Measurements from ENCODE around the gene FRMD4A. TPM values are rescaled to one million over a fixed set of nuclear protein-coding genes. Genes with fewer than 3 reads are reported as not detected.

Gene FRMD4A
- total and polyA plus RNA-seq, 2 of the 4 experiments (the other 2 are of a cell fraction): 30.3 to 68.8 TPM

DNA sequence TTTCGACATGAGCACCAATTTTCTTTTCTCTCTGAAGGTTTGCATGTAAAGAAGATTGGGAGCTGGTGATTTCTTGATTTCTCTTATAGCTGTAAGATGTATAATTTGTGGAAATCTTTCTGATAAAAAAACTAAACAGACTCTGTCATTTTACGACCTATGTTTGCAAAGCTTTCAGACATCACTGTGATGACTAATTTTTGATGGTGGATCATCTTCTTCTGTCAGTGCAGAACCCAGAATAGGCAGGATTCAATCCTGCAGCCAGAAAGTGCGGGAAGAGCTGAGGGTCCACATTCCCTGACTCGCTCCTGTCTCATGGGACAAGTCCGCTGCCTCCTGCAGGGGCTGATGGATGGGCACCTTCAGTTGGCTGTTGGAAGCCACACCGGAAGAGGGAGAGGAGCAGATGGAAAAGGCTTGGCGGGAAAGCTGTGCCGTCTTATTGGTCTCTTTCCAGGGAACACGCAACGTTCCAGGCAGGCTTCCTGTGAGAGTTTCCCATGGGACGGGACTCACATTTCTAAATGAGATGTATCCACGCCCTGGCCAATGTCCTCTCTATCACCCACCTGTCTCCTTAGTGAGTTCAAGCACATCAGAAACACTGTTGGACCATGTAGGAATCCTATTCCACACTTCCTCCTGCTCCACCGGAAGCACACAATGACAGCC is 557.1 kb downstream of the FRMD4A start:
- TF ChIP-seq, protein P1, sequence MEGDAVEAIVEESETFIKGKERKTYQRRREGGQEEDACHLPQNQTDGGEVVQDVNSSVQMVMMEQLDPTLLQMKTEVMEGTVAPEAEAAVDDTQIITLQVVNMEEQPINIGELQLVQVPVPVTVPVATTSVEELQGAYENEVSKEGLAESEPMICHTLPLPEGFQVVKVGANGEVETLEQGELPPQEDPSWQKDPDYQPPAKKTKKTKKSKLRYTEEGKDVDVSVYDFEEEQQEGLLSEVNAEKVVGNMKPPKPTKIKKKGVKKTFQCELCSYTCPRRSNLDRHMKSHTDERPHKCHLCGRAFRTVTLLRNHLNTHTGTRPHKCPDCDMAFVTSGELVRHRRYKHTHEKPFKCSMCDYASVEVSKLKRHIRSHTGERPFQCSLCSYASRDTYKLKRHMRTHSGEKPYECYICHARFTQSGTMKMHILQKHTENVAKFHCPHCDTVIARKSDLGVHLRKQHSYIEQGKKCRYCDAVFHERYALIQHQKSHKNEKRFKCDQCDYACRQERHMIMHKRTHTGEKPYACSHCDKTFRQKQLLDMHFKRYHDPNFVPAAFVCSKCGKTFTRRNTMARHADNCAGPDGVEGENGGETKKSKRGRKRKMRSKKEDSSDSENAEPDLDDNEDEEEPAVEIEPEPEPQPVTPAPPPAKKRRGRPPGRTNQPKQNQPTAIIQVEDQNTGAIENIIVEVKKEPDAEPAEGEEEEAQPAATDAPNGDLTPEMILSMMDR (conservative IDR thresholded peaks at IDR 0.05; ENCODE audit: low read depth, low read length): no peak
- TF ChIP-seq RFX5 (IDR thresholded peaks at IDR 0.05; ENCODE audit: low read depth, low read length) (no peak), MAFK (IDR thresholded peaks at IDR 0.05; ENCODE audit: low read depth, low read length) (no peak), FOS (IDR thresholded peaks at IDR 0.05; ENCODE audit: low read depth, low read length) (no peak), BHLHE40 (IDR thresholded peaks at IDR 0.05; ENCODE audit: low read depth, low read length) (no peak), RAD21 (IDR thresholded peaks at IDR 0.05; ENCODE audit: low read length) (no peak)
- Histone ChIP-seq H3K23ac (ENCODE audit: low read depth, low read length) (no peak overlapping the region), H3K4ac (ENCODE audit: low read depth, low read length) (0 out of 2 replicates have a peak overlapping the region, but pooled peaks have one; percentile 8), H3K27me3 (ENCODE audit: control insufficient read depth, insufficient read depth, low read length) (no peaks in the 10 kb centered on the region), H3K18ac (ENCODE audit: low read depth, low read length) (no peak overlapping the region), H4K20me1 (ENCODE audit: insufficient read depth, low read length) (no peaks in the 10 kb centered on the region), H3K36me3 (ENCODE audit: control insufficient read depth, insufficient read depth, low read length) (peaks cover 6% of the 10 kb centered on the region), H3K27ac (ENCODE audit: insufficient read depth, low read length) (no peak overlapping the region), H2BK120ac (ENCODE audit: low read depth, low read length) (no peak overlapping the region), H2BK5ac (ENCODE audit: low read depth, low read length, poor library complexity, severe bottlenecking) (no peak overlapping the region), H3K4me1 (ENCODE audit: control insufficient read depth, insufficient read depth, low read length) (peaks cover 18% of the 10 kb centered on the region), H2AFZ (replicated peaks; ENCODE audit: low read length, poor library complexity) (no peak overlapping the region), H3K14ac (replicated peaks; ENCODE audit: low read depth, low read length) (no peak overlapping the region), H3K9me1 (ENCODE audit: insufficient read depth, low read length) (peaks cover 12% of the 10 kb centered on the region), H2AK9ac (replicated peaks; ENCODE audit: low read depth, low read length, poor library complexity) (no peak overlapping the region), H3K4me3 (ENCODE audit: insufficient read depth, low read depth, low read length) (no peak overlapping the region), H4K8ac (ENCODE audit: low read depth in 2 of 2, low read length in 2 of 2) (no peak overlapping the region), H2BK15ac (ENCODE audit: low read depth, low read length) (no peak overlapping the region), H3K9me3 (ENCODE audit: control insufficient read depth, insufficient read depth, low read length) (peaks cover 2% of the 10 kb centered on the region), H4K91ac (ENCODE audit: insufficient read depth, low read depth, low read length) (no peak overlapping the region), H2AK5ac (ENCODE audit: low read depth, low read length) (peak overlapping the region; percentile 3; the same call in 1 of the 2 replicates), H3K79me1 (ENCODE audit: low read depth in 1 of 2, low read length in 2 of 2) (peaks cover 30 to 73% of the 10 kb centered on the region in 2 experiments; a peak in 3 of 4 replicates), H3K9ac (ENCODE audit: low read depth, low read length) (no peak overlapping the region), H3K56ac (ENCODE audit: extremely low read depth, insufficient read depth, low read length) (no peak overlapping the region), H4K5ac (ENCODE audit: low read depth, low read length) (no peak overlapping the region), H3K4me2 (ENCODE audit: low read depth, low read length) (no peak overlapping the region), H2BK20ac (ENCODE audit: low read depth, low read length) (no peak overlapping the region)
- no CpG with 5 or more reads among the region's 13 CpGs for WGBS, 2 experiments (ENCODE audit: extremely low coverage in 2 of 2, insufficient read length in 1 of 2)
- ChIA-PET POLR2A (ENCODE audit: unreplicated experiment) (no interaction called here), CTCF (no interaction called here)
- DNase-seq: no peak
- BruUV-seq (replicated peaks): no TSS peak
- dilution Hi-C loops (cut with HindIII; ENCODE audit: low sequenced_read_pairs, unreplicated experiment): no loop called here
- ATAC-seq (ENCODE audit: low read depth): no peak
- in situ Hi-C loops (cut with MboI; ENCODE audit: low sequenced_read_pairs): loop anchor here (10.0 kb wide), 2 partner anchors 159 to 399 kb away; no protein-coding TSS in a partner anchor
- intact Hi-C loops (cut with micrococcal nuclease): no loop called here

Data from IMR-90 (cell line).